OCI-LY3 (cell line): ENCODE measurements around the gene PTPRJ.

ENCODE experiments used
- CTCF ChIP-seq: fragments of 200-600, 300-600 bp; sonication (generic); IDR thresholded peaks from 2 replicates; pipeline ENCODE4 v1.5.1; 2014; ENCODE audit warnings: antibody characterized with exemption, low read length, low read depth
- EZH2phosphoT487 ChIP-seq: fragments of 200-600 bp; shearing (Covaris generic); IDR thresholded peaks from 2 replicates; pipeline ENCODE4 v1.6.1; 2018; ENCODE audit warnings: antibody characterized with exemption, mixed run types, low read depth

GRCh38 chr11:48045536-48045935 is 65.2 kb downstream of the PTPRJ start:
- TF ChIP-seq CTCF (no peak), EZH2phosphoT487 (no peak)
